Thymus (tissue), 14 donors: Measurements from ENCODE around the gene NOP56. TPM values are rescaled to one million over a fixed set of nuclear protein-coding genes. Genes with fewer than 3 reads are reported as not detected.

Source experiments
- DNase-seq, 9 donors: peaks; one replicate each; pipeline ENCODE4 v3.0.0-alpha.2; 2013; ENCODE audit warnings: low spot score in 9 of 9, low read depth in 6 of 9, missing footprints in 1 of 9
- H3K27ac ChIP-seq, 2 donors: one replicate each; pipeline ENCODE4 v1.5.1; 2013; ENCODE audit warnings: control low read depth in 1 of 2, low read depth in 1 of 2, low read length in 1 of 2, mild to moderate bottlenecking in 1 of 2, moderate library complexity in 1 of 2
- H3K27me3 ChIP-seq, 2 donors: one replicate each; pipeline ENCODE4 v1.5.1; 2013; ENCODE audit warnings: low read length in 1 of 2; ENCODE audit not compliant: control insufficient read depth in 2 of 2, insufficient read depth in 1 of 2
- H3K36me3 ChIP-seq, 2 donors: one replicate each; pipeline ENCODE4 v1.5.1; 2013; ENCODE audit warnings: low read length in 1 of 2, mild to moderate bottlenecking in 1 of 2, moderate library complexity in 1 of 2; ENCODE audit not compliant: control insufficient read depth in 2 of 2, insufficient read depth in 2 of 2
- H3K4me1 ChIP-seq, 2 donors: one replicate each; pipeline ENCODE4 v1.5.1; 2013; ENCODE audit warnings: low read length in 2 of 2; ENCODE audit not compliant: control insufficient read depth in 2 of 2, insufficient read depth in 2 of 2
- H3K4me3 ChIP-seq, 2 donors: one replicate each; pipeline ENCODE4 v1.5.1; 2013; ENCODE audit warnings: low read length in 2 of 2, control low read depth in 1 of 2, mild to moderate bottlenecking in 1 of 2
- H3K9me3 ChIP-seq, 2 donors: one replicate each; pipeline ENCODE4 v1.5.1; 2013; ENCODE audit warnings: low read length in 1 of 2, mild to moderate bottlenecking in 1 of 2; ENCODE audit not compliant: control insufficient read depth in 2 of 2, insufficient read depth in 1 of 2
- WGBS: extraction: QIAGEN DNeasy Blood & Tissue Kit; methylation state at CpG from one replicate; pipeline ENCODE4 v1.1.7; 2013; 5-methylcytosine and 5-hydroxymethylcytosine counted together
- long read RNA-seq, 10 donors: transcript quantifications; one replicate each; lab custom pipeline, GENCODE V29; 2026
- polyA plus RNA-seq: library from polyadenylated mRNA; stranded (reverse); fragments of 200-250 nt; gene quantifications from one replicate; pipeline ENCODE4 v1.2.3, GENCODE V29; 2013
- total RNA-seq: library from RNA; stranded (reverse); fragments of 120-200 nt; gene quantifications from one replicate; pipeline ENCODE4 v1.2.4, GENCODE V29; 2013
- donor health status: healthy.

Gene NOP56
- total RNA-seq, result 236 TPM
- 152 TPM for polyA plus RNA-seq
- long read RNA-seq, donor 1, transcript NOP56-208 (2 exons, 735 nt), result major isoform, 12 of 28 reads
- long read RNA-seq, donor 1, transcript NOP56-219 (1 exons, 2,980 nt), result minor isoform, 9 of 28 reads
- long read RNA-seq, donor 1, partial matches to known transcripts, result 0 of 28 reads
- long read RNA-seq, donor 1, other reads (novel, unspliced or antisense), result 0 of 28 reads
- long read RNA-seq, donor 2, transcript NOP56-208 (2 exons, 735 nt), result major isoform, 265 of 483 reads
- long read RNA-seq, donor 2, transcript NOP56-201 (12 exons, 2,400 nt), result minor isoform, 23 of 483 reads
- long read RNA-seq, donor 2, transcript NOP56-205 (3 exons, 859 nt), result minor isoform, 9 of 483 reads
- long read RNA-seq, donor 2, transcript NOP56-219 (1 exons, 2,980 nt), result minor isoform, 101 of 483 reads
- long read RNA-seq, donor 2, partial matches to known transcripts, result 62 of 483 reads
- long read RNA-seq, donor 2, other reads (novel, unspliced or antisense), result 6 of 483 reads
- long read RNA-seq, donor 3, transcript NOP56-201 (12 exons, 2,400 nt), result minor isoform, 15 of 338 reads
- long read RNA-seq, donor 3, transcript NOP56-208 (2 exons, 735 nt), result major isoform, 150 of 338 reads
- long read RNA-seq, donor 3, transcript NOP56-219 (1 exons, 2,980 nt), result minor isoform, 64 of 338 reads
- long read RNA-seq, donor 3, transcript NOP56-220 (2 exons, 2,662 nt), result minor isoform, 14 of 338 reads
- long read RNA-seq, donor 3, partial matches to known transcripts, result 66 of 338 reads
- long read RNA-seq, donor 3, other reads (novel, unspliced or antisense), result 0 of 338 reads
- long read RNA-seq, donor 4, transcript NOP56-205 (3 exons, 859 nt), result minor isoform, 8 of 136 reads
- long read RNA-seq, donor 4, transcript NOP56-201 (12 exons, 2,400 nt), result minor isoform, 6 of 136 reads
- long read RNA-seq, donor 4, transcript NOP56-208 (2 exons, 735 nt), result major isoform, 57 of 136 reads
- long read RNA-seq, donor 4, transcript NOP56-219 (1 exons, 2,980 nt), result minor isoform, 41 of 136 reads
- long read RNA-seq, donor 4, partial matches to known transcripts, result 7 of 136 reads
- long read RNA-seq, donor 4, other reads (novel, unspliced or antisense), result 0 of 136 reads
- long read RNA-seq, donor 5, transcript NOP56-201 (12 exons, 2,400 nt), result minor isoform, 12 of 336 reads
- long read RNA-seq, donor 5, transcript NOP56-205 (3 exons, 859 nt), result minor isoform, 13 of 336 reads
- long read RNA-seq, donor 5, transcript NOP56-219 (1 exons, 2,980 nt), result minor isoform, 82 of 336 reads
- long read RNA-seq, donor 5, transcript NOP56-208 (2 exons, 735 nt), result major isoform, 135 of 336 reads
- long read RNA-seq, donor 5, partial matches to known transcripts, result 67 of 336 reads
- long read RNA-seq, donor 5, other reads (novel, unspliced or antisense), result 0 of 336 reads
- long read RNA-seq, donor 6, transcript NOP56-219 (1 exons, 2,980 nt), result minor isoform, 36 of 212 reads
- long read RNA-seq, donor 6, transcript NOP56-201 (12 exons, 2,400 nt), result minor isoform, 11 of 212 reads
- long read RNA-seq, donor 6, transcript NOP56-208 (2 exons, 735 nt), result major isoform, 82 of 212 reads
- long read RNA-seq, donor 6, transcript NOP56-205 (3 exons, 859 nt), result minor isoform, 7 of 212 reads
- long read RNA-seq, donor 6, partial matches to known transcripts, result 20 of 212 reads
- long read RNA-seq, donor 6, other reads (novel, unspliced or antisense), result 48 of 212 reads
- long read RNA-seq, donor 7, transcript NOP56-201 (12 exons, 2,400 nt), result minor isoform, 9 of 131 reads
- long read RNA-seq, donor 7, transcript NOP56-219 (1 exons, 2,980 nt), result minor isoform, 24 of 131 reads
- long read RNA-seq, donor 7, transcript NOP56-205 (3 exons, 859 nt), result minor isoform, 11 of 131 reads
- long read RNA-seq, donor 7, transcript NOP56-208 (2 exons, 735 nt), result major isoform, 59 of 131 reads
- long read RNA-seq, donor 7, partial matches to known transcripts, result 12 of 131 reads
- long read RNA-seq, donor 7, other reads (novel, unspliced or antisense), result 0 of 131 reads
- long read RNA-seq, donor 8, transcript NOP56-201 (12 exons, 2,400 nt), result minor isoform, 6 of 50 reads
- long read RNA-seq, donor 8, transcript NOP56-208 (2 exons, 735 nt), result major isoform, 27 of 50 reads
- long read RNA-seq, donor 8, transcript NOP56-219 (1 exons, 2,980 nt), result minor isoform, 8 of 50 reads
- long read RNA-seq, donor 8, partial matches to known transcripts, result 0 of 50 reads
- long read RNA-seq, donor 8, other reads (novel, unspliced or antisense), result 0 of 50 reads
- long read RNA-seq, donor 9, transcript NOP56-201 (12 exons, 2,400 nt), result minor isoform, 10 of 119 reads
- long read RNA-seq, donor 9, transcript NOP56-219 (1 exons, 2,980 nt), result minor isoform, 23 of 119 reads
- long read RNA-seq, donor 9, transcript NOP56-205 (3 exons, 859 nt), result minor isoform, 8 of 119 reads
- long read RNA-seq, donor 9, transcript NOP56-208 (2 exons, 735 nt), result major isoform, 61 of 119 reads
- long read RNA-seq, donor 9, partial matches to known transcripts, result 0 of 119 reads
- long read RNA-seq, donor 9, other reads (novel, unspliced or antisense), result 0 of 119 reads
- long read RNA-seq, donor 10, transcript NOP56-201 (12 exons, 2,400 nt), result minor isoform, 8 of 102 reads
- long read RNA-seq, donor 10, transcript NOP56-220 (2 exons, 2,662 nt), result minor isoform, 7 of 102 reads
- long read RNA-seq, donor 10, transcript NOP56-208 (2 exons, 735 nt), result major isoform, 26 of 102 reads
- long read RNA-seq, donor 10, transcript NOP56-219 (1 exons, 2,980 nt), result minor isoform, 8 of 102 reads
- long read RNA-seq, donor 10, partial matches to known transcripts, result 14 of 102 reads
- long read RNA-seq, donor 10, other reads (novel, unspliced or antisense), result 34 of 102 reads

- DNase-seq, result peak; percentile 62 to 97 (median 92)
- WGBS, result under 1% methylated on average over 101 of the region's 101 CpGs
- Histone ChIP-seq H3K27ac (peak within 1 kb of the TSS; percentile 95 to 97), H3K27me3 (no peaks in the 10 kb centered on the region), H3K4me1 (peaks cover 15 to 19% of the 10 kb centered on the region in 2 donors), H3K36me3 (peaks cover 32 to 35% of the 10 kb centered on the region in 2 donors), H3K9me3 (no peaks in the 10 kb centered on the region), H3K4me3 (peak within 1 kb of the TSS; percentile 80 to 83)
These were observed at the start of gene NOP56 for GRCh38 chr20:2651772-2652723. TSS of gene NOP56 (plus strand) at chr20:2652632. CDS start at chr20:2652661, 29 bp downstream.

GRCh38 chr20:2602746-2603145, 49.7 kb upstream of the NOP56 start:
- Histone ChIP-seq H3K27me3 (no peaks in the 10 kb centered on the region), H3K4me1 (no peaks in the 10 kb centered on the region), H3K9me3 (no peaks in the 10 kb centered on the region), H3K36me3 (no peaks in the 10 kb centered on the region), H3K4me3 (no peak overlapping the region), H3K27ac (no peak overlapping the region)
- DNase-seq, result no peak
- WGBS, result 95% methylated on average over 4 of the region's 4 CpGs

GRCh38 chr20:2603816-2604505, 48.5 kb upstream of the NOP56 start:
- WGBS, result 81% methylated on average over 7 of the region's 7 CpGs
- no peak for DNase-seq
- H3K27ac ChIP-seq, result no peak overlapping the region
- no peaks in the 10 kb centered on the region for H3K36me3 ChIP-seq
- H3K4me1 ChIP-seq, result no peaks in the 10 kb centered on the region
- H3K4me3 ChIP-seq, result no peak overlapping the region
- no peaks in the 10 kb centered on the region for H3K27me3 ChIP-seq
- H3K9me3 ChIP-seq, result no peaks in the 10 kb centered on the region

GRCh38 chr20:2604506-2604835, 48.0 kb upstream of the NOP56 start:
- DNase-seq, result no peak
- Histone ChIP-seq H3K27me3 (no peaks in the 10 kb centered on the region), H3K27ac (no peak overlapping the region), H3K4me1 (no peaks in the 10 kb centered on the region), H3K4me3 (no peak overlapping the region), H3K9me3 (no peaks in the 10 kb centered on the region), H3K36me3 (no peaks in the 10 kb centered on the region)
- 90% methylated on average over 3 of the region's 3 CpGs for WGBS

GRCh38 chr20:2606507-2607006, 45.9 kb upstream of the NOP56 start:
- Histone ChIP-seq H3K9me3 (no peaks in the 10 kb centered on the region), H3K36me3 (no peaks in the 10 kb centered on the region), H3K4me3 (no peak overlapping the region), H3K27ac (no peak overlapping the region), H3K27me3 (no peaks in the 10 kb centered on the region), H3K4me1 (no peaks in the 10 kb centered on the region)
- WGBS, result 98% methylated on average over 1 of the region's 1 CpG
- DNase-seq, result no peak

- no peak for DNase-seq
- WGBS, result 93% methylated on average over 6 of the region's 6 CpGs
- H3K4me1 ChIP-seq, result no peaks in the 10 kb centered on the region
These were observed 42.1 kb upstream of the NOP56 start for GRCh38 chr20:2610326-2610725.

More at GRCh38 chr20:2610326-2610725, 42.1 kb upstream of the NOP56 start:
- Histone ChIP-seq H3K4me3 (no peak overlapping the region), H3K36me3 (no peaks in the 10 kb centered on the region), H3K9me3 (no peaks in the 10 kb centered on the region), H3K27ac (no peak overlapping the region), H3K27me3 (no peaks in the 10 kb centered on the region)
